Posterior cingulate gyrus (tissue), 11 donors: ENCODE data around the gene RASAL2.
"Not testable (repeated sequence)": the region's sequence is repeated elsewhere in the genome, so short reads cannot be mapped to it uniquely, and the experiment has no call there.

ENCODE experiments used
- DNase-seq, 10 donors: peaks; one replicate each; pipeline versions ENCODE4 v3.0.0 to v3.0.0-alpha.2; 2020 to 2021; ENCODE audit warnings: mixed read lengths in 3 of 10
- intact Hi-C: fragments of 100-400 bp; cut with DNase I; formaldehyde crosslinking; loops from one replicate; pipeline ENCODE4 v1.15.1; 2023

Gene RASAL2

GRCh38 chr1:178271471-178271870 is 177.6 kb downstream of the RASAL2 start:
- intact Hi-C loops: no loop called here
- DNase-seq: no peak

GRCh38 chr1:178273707-178274410 is 180.0 kb downstream of the RASAL2 start:
- intact Hi-C loops: no loop called here
- DNase-seq: no peak

- DNase-seq: no peak
- intact Hi-C loops: no loop called here
Observed at GRCh38 chr1:178275049-178275448, 181.1 kb downstream of the RASAL2 start.

DNA sequence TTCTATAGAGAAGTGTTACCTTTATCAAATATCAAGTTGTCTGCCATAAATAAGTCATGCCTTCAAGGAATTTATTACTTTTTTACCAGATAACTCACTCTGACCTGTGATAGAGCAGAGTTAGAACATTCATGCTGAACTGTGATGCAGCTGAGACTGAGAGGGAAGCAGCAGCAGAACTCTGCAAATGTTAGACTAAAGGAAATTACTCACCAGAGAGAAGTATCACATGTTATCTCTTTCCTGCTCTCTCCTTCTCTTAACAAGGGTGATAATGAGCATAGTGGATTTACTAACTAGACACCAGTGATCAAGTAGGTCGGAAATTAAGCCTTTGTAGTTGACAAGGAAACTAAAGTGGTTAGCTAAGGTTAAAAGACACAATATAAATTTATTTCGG is 181.6 kb downstream of the RASAL2 start:
- intact Hi-C loops: no loop called here
- no peak for DNase-seq

DNA sequence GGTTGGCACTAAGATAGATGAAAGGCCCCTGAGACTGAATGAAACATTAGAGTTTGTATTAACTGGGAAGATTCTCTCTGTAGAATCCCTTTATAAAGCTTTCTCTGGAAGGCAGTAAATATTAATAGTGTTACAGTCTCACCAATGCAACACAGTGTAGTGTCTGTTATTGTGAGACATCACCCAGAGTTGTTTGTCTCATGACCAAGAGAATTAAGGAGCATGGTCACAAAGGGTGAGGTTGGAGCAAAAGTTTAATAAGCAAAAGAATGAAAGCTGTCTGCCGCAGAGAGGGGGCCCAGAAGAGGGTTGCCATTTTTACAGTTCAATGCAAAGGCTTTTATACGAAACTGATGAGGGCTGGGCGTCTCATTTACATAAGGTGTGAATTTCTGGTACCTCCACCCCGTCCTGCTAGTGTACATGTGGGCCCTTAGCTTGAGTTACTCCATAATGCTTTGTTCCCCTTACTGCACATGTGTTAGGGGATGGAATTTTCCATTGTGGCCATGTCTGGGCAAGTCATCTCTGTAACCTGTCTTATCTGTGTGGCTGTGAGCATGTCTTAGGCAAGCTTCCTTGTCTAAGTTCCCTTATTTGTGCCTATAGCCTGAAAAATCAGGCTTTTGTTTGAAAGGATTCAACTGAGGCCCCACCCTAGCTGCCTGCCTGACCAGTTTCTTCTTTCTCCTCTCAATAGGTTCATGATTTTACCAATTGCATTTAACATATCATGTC is 184.1 kb downstream of the RASAL2 start:
- intact Hi-C loops: no loop called here
- no peak for DNase-seq

GRCh38 chr1:178278916-178279686 is 185.2 kb downstream of the RASAL2 start:
- DNase-seq: no peak
- intact Hi-C loops: no loop called here

DNA sequence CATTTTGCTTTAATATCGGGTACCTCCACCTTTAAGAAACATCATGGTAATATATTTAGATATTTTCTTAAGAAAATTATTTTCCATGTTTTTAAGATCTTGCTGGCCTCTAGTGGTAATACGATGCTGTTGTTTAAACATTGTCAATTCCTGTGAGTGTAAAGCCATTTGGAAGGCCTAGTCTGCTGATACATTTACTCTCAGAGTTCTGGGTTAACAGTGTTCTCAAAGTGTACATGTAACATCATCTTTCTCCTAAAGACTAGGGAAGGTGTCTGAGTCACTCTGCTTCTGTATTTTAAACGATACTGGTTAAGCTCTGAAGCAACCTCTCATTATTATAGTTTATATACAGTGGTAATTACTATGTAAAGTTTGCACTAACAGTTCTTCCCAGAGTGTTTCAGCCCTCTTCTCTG is 189.1 kb downstream of the RASAL2 start:
- intact Hi-C loops: loop anchor here (5.0 to 10.0 kb wide), 2 partner anchors 251 to 328 kb away; no protein-coding TSS in a partner anchor
- DNase-seq: no peak

DNA sequence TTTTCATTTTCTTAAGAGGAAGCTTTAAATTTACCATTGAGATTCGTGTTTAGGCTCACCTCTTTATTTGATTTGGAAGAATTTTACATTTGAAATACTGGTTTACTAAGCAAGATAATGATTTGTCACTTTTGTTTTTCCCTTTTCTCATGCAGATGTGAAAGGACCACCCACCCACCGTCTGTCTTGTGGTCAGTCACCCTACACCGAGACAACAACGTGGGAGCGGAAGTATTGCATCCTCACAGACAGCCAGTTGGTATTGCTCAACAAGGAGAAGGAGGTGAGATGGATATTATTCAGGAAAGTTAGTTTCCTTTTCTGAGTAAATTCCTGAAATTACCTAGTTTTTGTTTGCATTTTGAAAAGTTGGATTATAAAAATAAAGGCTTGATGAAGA is 189.5 kb downstream of the RASAL2 start:
- intact Hi-C loops: loop anchor here (5.0 to 10.0 kb wide), 2 partner anchors 251 to 329 kb away; no protein-coding TSS in a partner anchor
- peak in 1 of 10 donors; percentile 75 for DNase-seq

- DNase-seq: no peak
- intact Hi-C loops: loop anchor here (5.0 to 10.0 kb wide), 2 partner anchors 252 to 329 kb away; no protein-coding TSS in a partner anchor
Observed at GRCh38 chr1:178284058-178284457, 190.2 kb downstream of the RASAL2 start.

DNA sequence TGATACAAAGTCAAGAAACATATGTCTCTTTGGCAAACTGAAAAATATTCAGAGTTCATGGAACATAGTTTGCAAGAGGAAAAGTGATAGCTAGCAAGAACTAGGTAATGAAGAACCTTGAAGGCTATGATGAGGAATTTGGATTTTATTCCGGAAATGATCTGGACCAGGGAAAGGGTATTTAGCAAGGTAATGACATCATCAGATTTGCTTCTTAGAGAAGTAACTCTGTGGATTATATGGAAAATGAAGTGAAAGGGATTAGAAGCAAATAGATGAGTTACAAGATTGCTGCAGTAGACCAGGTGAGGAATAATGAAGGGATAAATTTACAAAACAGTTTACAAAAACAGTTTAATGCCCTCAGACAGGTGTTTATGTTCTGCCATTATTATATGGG is 197.3 kb downstream of the RASAL2 start:
- no peak for DNase-seq
- intact Hi-C loops: no loop called here

GRCh38 chr1:178294654-178295053 is 200.8 kb downstream of the RASAL2 start:
- peak in 1 of 10 donors; percentile 35 for DNase-seq
- intact Hi-C loops: no loop called here

- DNase-seq: no peak
- intact Hi-C loops: no loop called here
Observed at GRCh38 chr1:178300352-178300699, 206.4 kb downstream of the RASAL2 start.

DNA sequence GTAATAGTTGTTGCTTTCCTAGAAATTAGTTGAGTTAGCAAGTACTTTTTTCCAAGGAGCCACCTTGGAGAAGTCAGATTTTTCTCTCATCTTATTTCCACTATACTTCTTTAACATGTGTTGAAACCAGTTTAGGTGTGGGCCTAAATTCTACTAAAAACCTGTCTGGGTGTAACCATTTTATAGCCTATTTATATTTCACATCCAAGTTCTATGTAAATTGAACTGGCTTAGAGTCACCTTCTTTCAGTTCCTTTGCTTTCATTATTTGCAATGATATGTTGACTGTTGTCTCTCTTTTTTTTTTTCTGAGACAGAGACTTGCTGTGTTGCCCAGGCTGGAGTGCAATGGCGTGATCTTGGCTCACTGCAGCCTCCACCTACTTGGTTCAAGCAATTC is 207.2 kb downstream of the RASAL2 start:
- no peak for DNase-seq
- intact Hi-C loops: no loop called here

- intact Hi-C loops: no loop called here
- DNase-seq: no peak
Observed at GRCh38 chr1:178307264-178307663, 213.4 kb downstream of the RASAL2 start.

DNA sequence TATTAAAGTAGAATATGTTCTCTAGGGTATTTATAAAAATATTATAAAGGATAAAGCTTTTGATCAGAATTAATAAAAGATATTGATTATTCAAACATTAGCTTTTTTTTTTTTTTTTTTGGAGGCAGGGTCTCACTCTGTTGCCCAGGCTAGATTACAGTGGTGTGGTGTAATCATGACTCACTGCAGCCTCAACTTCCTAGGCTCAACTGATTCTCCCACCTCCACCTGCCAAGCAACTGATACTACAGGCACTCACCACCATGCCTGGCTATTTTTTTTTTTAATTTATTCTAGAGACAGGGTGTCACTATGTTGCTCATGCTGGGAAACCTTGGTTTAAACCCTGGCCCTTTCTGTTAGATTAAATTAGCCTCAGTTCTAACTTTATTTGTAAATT is 214.5 kb downstream of the RASAL2 start:
- intact Hi-C loops: no loop called here
- no peak for DNase-seq

GRCh38 chr1:178310685-178311105 is 216.8 kb downstream of the RASAL2 start:
- intact Hi-C loops: loop anchor here (2.0 to 10.0 kb wide), 3 partner anchors 34 to 444 kb away; no protein-coding TSS in a partner anchor
- DNase-seq: no peak

DNA sequence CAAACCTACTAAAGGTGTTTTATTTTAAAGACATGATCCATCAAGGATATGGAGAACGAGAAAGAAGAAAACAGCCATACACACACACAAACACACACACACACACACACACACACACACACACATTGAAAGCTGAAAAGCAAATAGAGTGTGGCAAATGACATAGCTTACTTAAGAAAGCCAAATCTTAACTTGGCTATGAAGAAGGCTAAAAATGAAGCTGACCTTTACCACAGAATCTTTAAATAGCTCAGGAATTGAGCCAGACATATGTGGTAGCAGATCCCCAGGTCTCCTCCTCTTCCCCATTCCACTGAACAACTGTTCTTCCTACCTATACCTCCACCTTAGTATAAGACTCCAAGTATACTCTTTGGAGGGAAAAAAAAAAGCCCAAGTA is 217.3 kb downstream of the RASAL2 start:
- intact Hi-C loops: loop anchor here (2.0 to 10.0 kb wide), 3 partner anchors 34 to 444 kb away; no protein-coding TSS in a partner anchor
- no peak for DNase-seq

GRCh38 chr1:178320280-178320982 is 226.5 kb downstream of the RASAL2 start:
- intact Hi-C loops: not testable (repeated sequence)

DNA sequence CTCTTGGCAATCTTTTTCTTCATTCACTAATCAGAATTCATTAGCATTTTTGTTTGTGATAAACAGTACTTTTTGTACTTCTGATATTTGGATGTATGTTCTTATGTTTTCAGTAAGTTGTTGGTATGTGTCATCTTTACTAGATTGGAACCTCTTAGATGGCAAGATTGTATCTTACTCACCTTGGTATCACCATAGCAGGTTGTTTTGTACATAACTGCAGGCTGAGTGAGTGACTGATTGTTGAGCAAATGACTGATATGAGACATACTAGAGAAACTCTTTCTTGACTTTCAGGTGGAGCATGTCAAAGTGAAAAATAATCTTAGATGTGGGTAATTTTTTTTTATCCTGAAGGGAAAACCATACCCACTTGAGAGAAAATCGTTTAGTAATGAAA is 229.2 kb downstream of the RASAL2 start:
- DNase-seq: no peak
- intact Hi-C loops: no loop called here

More at GRCh38 chr1:178320280-178320982, 226.5 kb downstream of the RASAL2 start:
- not testable (repeated sequence) for DNase-seq

DNA sequence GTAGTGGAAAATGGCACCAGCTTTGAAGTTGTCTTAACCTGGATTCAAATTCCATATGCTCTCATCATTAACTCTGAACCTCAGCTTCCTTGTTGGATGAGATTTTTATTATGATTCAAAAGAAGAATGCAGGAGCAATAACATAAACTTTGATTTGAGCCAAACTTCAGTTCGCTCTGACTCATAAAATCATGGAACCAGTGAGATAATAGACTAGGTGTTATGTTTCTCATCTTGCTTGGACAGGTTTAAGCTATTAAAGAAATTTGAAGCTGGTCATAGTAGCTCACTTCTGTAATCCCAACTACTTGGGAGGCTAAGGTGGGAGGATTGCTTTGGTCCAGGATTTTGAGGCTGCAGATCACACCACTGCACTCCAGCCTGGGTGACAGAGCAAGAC is 230.1 kb downstream of the RASAL2 start:
- intact Hi-C loops: no loop called here
- no peak for DNase-seq
